HT-29 (cell line): Measurements from ENCODE around the gene ZNF558. TPM values are rescaled to one million over a fixed set of nuclear protein-coding genes. Genes with fewer than 3 reads are reported as not detected.

ENCODE experiments used
- DNase-seq: peaks from one replicate; pipeline ENCODE4 v3.0.0-alpha.2; 2015; ENCODE audit warnings: low spot score
- total RNA-seq: library from RNA; depleted of rRNA; stranded (reverse); fragments of >200 nt; shearing (Covaris generic); gene quantifications from 2 replicates; pipeline ENCODE4 v1.2.3, GENCODE V29; 2014; rRNA removed

The ZNF558 gene
- 9.4 and 14.8 TPM in 2 replicates for total RNA-seq

DNA sequence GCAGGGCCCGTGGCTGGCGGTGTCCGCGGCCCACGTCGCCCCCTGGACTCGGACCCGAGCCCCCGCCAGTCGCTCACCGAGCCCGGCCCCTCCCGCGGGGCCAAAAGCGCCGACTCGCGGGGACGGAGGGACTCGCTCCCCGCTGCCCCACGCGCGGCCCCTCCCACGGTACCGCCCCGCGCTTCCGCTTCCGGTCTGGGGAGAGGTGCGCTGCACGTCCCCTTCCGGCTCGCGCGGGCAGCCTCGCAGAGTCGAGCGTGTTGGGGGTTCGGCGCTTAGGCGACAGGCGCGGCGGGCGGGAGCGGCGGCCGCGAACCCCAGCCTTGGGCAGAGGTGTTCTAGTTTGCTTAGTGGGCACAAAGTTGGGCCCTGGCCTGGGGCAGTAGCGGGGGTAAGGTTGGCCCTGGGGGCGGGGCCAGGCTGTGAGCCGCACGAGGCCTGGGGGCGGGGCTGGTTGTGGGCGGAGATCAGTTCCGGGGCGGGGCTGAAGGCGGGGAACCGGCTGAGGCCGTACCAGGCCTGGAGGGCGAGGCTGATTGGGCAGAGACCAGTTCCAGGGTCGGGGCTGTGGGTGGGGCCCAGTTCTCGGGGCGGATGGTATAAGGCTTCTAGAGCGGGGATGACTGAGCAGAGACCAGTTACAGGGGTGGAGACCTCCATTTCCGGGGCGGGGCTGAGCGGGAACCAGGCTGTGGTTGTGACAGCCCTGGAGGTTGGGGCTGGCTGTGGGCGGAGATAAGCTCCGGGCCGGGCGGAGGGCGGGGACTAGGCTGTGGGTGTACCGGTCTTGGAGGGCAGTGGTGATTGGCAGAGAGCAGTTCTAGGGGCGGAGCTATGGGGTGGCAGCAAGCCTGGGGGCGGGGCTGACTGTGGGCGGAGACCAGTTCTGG, at the start of gene ZNF558, which contains the start of gene MBD3L1:
Gene ZNF558 (minus strand): TSS at position 173 of the 890 bp plus-strand sequence. CDS start 9,645 bp downstream, outside the sequence.
Gene MBD3L1 (plus strand): TSS at position 246 of the 890 bp plus-strand sequence. CDS start 10,302 bp downstream, outside the sequence.
- peak; percentile 90 for DNase-seq

DNA sequence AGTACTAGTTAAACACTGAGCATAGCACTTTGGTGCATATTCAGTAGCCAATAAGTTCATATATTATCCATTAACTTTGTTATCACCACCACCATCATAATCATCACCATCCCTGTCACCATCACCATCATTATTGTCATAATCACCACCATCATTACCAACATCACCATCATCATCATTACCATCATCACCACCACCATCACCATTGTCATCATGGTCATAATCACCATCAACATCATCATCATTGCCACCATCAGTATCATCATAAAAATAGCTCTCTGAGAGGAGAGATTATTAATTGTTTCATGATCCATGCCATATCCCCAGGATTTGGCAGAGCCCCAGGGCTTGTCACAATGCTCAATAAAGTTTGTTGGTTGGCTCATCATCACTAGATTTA, 49.4 kb upstream of the ZNF558 start:
- no peak for DNase-seq

DNA sequence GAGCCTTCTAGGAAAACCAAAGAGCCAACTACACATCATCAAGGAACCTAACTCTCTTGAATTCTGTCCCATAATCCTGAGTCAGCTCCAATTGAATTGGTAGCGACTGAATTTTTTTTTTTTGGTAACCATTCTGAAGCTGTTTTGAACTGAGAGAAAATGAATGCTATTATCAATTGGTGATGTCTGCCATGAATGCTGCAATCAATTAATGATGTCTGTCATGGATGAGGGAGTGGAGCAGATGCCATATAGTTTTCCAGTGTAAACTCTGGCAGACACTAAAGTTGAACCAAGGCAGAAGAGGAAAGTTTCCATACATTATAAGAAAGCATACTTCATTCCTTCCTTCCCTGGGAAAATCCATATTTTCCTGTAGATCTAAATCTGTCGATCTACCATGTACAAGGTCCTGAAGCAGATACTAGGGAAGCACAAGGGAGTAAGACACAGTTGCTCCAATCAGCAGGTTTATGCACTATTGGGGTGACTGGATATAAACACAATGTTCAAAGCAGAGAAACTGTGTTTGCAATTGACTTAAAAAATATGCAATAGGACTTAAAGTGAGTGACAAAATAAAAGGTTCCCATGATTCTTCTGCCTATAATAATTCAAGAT, 48.9 kb upstream of the ZNF558 start:
- DNase-seq = no peak

DNA sequence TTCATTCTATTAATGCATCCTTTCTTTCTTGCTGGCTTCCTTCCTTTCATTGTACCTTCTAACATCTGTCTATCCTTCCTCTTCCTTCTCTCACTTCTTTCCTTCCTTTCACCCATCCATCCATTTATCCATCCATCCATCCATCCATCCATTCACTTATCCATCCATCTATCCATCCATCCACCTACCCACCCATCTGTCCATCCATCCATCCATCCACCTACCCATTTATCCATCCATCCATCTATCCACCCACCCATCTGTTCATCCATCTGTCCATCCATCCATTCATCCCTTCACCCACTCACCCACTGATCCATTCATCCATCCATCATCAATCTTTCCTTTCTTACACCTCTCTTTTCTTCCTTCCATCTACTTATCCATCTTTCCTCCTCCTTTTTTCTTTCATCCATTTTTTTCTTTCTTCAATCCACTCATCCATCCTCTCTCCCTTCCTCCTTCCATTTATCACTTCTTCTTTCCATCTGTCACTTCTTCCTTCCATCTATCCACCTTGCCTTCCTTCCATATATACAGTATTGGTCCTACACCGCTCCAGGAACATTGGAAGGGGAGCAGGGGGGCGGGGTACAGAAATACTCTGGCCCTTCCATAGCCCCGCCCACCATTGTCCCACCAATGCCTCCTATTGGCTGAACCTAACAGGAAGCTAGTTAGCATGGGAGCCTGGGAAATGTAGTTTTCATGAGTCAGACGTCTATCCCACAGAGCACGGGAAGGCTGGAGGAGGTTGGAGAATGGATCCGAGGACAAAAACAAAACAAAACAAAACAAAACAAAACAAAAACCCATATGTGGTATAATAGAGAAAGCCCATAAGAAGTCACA, 46.0 kb upstream of the ZNF558 start:
- DNase-seq = peak; percentile 16

DNA sequence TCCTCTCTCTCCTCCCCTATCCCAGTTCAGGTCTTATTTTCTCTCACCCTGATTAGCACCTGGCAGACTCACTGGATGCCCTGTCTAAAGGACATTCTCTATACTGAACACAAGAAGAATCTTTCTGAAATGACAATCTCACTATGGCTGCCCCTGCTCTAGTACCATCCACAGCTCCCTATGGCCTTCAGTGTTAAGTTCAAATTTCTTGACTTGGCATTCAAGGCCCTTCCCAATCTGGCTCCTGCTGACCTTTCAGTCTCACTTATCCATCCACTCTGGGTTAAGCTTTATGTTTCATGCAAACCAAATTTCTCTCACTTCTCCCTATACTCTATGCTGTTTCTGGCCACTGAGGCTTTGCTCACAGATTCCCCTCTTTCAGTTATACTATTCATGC, 34.2 kb upstream of the ZNF558 start:
- no peak for DNase-seq

DNA sequence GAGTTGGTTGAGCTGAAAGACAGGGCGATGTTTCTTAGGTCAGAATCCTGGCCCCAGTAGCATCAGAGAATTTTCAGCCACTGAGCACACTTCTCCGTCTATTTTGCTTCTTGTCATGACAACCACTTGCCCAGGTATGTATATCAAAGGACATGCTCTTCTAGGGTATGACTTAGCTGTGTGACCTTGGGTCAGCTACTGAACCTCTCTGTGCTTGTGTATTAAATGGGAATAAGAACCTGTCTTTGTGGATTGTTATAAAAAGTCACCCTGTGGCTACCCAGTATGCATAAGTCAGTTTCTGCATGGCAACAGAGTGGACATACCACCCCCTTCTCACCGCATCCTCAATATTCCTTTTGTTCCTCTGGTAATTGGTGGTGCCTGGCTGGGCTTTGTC, 26.2 kb upstream of the ZNF558 start:
- DNase-seq = no peak

DNA sequence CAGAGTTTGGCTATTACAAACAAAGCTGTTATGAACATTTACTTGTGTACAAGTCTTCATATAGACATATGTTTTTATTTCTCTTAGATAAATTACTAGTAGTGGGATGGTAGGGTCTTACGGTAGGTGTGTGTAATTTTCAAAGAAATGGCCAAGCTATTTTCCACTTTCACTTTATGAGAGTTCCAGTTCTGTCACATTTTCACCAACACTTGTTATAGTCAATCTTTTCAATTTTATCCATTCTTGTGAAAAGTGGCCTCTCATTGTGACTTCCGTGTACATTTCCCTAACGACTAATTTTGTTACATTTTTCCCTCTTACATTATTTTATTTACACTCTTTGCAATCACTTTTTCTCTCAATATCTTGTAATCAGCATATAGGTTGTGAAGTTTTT, 18.4 kb upstream of the ZNF558 start:
- no peak for DNase-seq

DNA sequence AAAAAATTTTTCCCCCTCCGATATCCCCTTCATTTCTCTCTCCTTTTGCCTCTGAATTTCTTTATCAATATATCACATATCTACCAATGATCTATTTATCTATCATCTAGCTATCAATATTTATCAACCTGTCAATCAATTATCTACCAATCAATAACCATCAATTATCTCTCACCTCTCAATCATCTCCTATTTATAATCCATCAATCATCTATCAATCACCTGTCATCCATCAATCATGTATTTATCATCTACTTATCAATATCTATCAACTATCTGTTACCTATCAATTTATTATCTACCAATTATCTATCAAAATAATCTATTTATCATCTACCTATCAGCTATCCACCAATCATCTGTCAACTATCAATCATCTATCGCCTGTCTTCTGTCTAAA, 17.1 kb upstream of the ZNF558 start:
- no peak for DNase-seq

DNA sequence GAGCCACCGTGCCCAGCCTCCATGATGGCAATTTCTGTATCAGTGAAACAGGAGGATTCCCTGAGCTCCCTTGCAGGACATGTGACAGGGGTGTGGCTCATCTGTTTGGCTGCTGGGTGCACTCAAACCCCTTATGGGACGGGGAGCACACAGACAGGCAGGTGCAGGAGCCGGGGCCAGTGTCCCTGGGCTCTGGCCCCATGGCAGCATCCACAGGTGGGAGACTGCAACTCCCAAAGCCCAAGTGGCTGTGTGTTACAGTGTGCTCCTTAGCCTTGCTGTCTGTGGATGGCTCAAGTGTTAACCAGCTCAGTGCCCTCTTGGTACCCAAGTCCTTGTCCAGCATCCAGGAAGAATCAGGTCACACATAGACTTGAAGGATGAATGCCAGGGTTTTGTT, 14.7 kb upstream of the ZNF558 start:
- no peak for DNase-seq

DNA sequence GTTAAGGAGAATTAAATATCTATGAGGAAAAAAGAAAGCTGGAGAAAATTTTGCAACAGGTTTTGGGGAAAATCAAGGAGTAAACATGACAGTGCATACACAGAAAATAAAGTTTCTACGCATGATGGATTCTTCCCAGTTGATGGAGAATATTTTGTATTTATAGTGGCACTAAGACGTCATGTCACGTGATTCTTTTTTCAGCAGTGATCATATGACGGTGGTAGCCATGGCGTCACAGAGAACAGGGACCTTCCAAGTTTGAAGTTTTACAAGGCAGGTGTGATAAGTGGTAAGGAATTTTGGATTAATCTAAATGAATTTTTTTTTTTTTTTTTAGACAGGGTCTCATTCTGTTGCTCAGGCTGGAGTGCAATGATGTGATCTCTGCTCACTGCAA, 8.6 kb upstream of the ZNF558 start:
- DNase-seq = no peak

DNA sequence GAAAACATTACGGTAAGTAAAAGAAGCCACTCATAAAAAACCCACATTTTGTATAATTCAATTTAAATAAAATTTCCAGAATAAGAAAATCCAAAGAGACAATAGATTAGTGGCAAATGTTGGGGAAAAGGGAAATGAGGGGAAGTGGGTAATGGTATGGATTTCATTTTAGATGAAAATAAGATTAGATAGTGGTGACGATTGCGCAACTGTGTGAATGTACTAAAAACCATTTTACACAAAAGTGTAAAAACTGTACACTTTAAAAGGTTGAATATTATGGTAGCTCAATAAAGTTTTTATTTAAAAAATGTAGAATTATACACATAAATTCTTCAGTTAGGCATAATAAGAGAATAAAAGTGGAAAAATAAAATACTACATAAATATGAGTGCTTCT, 3.8 kb upstream of the ZNF558 start:
- no peak for DNase-seq

DNA sequence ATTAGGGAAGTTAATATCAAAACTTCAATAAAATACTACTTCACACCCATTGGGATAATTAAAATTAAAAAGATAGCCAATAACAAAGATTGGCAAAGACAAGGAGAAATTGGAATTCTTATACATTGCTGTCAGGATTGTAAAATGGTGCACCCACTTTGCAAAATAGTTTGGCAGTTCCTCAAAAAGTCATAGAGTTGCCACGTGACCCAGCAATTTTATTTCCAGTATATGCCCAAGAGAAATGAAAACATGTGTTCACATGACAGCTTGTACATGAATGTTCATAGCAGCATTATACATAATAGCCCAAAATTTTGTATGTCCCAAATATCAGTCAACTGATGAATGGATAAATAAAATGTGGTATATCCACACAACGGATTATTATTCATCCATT, 3.3 kb upstream of the ZNF558 start:
- DNase-seq = no peak

DNA sequence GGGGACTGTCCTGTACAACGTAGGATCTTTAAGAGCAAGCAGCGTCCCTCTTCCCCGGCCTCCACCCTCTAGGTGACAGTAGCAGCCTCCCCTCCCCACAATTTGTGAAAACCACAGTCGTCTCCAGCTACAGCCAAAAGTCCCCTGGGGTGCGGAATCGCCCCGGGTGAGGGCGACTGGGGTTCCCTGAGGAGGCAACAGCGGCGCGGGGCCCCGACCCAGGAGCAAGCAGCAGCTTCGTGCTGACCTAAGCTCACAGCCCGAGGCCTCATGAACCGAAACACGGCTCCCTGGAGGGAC, 322 bp downstream of the ZNF558 start:
- no peak for DNase-seq

DNA sequence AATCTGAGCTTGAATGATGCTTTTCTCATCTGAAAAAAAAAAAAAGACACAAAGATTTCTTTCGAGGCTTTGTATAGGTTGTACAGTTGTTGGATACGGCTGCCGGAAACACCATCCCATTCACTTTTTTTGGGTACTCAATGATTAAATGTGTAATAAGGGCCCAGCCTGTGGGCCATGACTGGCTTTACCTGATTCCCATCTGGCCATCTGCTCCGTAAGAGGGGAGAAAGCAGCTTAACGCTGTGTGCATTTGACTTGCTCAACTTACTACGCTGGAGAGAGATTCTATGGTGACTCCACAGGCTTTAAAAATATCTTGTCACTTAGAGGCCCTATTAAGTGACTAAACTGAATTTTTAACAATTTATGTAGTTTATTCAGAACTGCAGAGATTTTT, 731 bp downstream of the ZNF558 start:
- no peak for DNase-seq

DNA sequence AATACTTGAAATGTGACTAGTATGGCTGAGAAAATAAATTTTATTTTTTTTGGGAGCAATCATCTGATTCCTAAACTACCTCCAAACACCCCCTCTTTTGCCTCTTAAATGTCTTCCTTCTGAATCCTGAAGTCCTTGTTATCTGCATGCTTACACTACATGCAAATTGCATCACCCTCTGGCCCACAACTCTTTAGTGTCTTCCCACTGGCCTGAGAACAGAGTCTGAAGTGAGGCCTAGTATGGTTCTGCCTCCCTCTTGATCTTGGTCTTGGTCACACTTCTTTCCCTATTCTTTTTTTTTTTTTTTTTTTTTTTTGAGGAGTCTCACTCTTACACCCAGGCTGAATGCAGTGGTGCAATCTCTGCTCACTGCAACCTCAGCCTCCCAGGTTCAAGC, 4.8 kb downstream of the ZNF558 start:
- DNase-seq = no peak

DNA sequence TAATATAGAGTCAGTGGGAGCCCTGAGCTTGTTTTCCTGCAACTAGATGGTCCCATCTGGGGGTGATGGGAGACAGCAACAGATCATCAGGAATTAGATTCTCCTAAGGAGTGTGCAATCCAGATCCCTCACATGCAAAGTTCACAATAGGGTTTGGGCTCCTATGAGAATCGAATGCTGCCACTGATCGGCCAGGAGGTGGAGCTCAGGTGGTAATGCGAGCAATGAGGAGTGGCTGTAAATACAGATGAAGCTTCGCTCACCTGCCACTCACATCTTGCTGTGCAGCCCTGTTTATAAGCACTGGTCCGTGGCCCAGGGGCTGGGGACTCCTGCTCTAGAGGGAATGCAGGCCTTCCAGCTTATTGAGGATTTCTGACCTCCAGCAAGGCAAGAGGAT, 5.7 kb downstream of the ZNF558 start:
- DNase-seq = peak; percentile 42

DNA sequence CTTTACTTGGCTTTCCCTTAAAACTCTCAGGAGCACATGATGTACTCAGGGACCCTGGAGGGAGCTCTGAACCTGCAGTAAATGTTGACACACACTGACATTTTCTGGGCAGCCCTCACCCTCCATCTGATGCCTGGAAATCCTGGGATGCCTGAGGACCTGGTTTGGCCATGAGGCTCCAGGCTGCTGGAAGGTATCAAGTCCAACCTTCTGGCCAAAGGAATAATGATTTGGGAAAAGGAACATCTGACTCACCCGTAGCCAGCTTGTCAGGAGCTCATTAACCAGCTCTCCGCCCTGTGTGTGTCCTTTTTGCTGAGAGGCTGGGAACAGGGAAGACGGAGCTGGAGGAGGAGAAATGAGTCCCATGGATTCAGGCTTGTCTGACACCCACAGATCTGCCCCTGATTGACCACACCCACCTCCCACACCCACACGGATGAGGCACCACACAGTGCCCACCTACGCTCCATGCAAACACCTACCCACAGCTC, 10.3 kb downstream of the ZNF558 start:
- no peak for DNase-seq

DNA sequence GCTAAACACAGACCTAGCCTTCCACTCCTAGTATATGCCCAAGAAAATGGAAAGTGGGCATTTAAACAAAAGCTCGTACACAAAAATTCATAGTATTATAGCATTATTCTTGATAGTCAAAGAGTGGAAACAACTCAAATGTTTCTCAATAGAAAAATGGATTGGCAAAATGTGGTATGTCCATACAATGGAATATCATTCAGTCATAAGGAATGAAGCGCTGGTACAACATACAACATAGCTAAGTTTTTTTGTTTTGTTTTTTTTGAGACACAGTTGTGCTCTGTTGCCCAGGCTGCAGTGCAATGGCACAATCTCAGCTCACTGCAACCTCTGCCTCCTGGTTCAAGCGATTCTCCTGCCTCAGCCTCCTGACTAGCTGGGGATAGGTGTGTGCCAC, 11.9 kb downstream of the ZNF558 start:
- DNase-seq = no peak

DNA sequence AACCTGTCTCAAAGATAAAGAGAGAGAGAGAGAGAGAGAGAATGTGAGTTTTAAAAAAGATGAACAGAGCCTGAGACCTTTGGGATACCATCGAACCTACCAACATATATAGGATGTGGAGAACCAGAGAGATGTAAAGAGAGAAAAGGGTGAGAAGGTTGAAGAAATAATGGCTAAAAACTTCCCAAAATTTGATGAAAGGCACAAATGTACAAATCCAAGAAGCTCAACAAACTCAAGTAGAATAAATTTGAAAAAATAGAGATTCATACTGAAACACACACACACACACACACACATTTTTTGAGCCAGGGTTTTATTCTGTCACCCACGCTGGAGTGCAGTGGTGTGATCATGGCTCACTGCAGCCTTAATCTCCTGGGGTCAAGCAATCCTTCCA, 16.3 kb downstream of the ZNF558 start:
- no peak for DNase-seq

DNA sequence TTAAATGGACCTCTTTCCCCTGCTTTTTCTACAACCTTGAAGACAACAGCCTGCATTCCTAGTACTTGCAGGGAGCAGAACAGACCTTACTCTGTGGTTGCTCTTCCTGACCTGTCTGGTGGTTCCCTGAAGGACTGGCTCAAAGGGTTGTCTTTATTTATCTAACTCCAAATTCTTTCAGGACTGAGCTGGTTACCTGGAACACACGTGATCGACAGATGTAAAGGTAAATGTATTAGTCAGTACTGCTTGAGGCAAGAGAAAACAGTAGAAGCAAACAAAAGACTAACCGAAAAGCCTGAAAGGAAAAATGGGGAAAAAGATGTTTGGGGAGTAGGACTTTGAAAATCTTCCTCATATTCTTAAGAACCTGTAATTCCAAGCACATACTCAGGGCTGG, 17.9 kb downstream of the ZNF558 start:
- no peak for DNase-seq

DNA sequence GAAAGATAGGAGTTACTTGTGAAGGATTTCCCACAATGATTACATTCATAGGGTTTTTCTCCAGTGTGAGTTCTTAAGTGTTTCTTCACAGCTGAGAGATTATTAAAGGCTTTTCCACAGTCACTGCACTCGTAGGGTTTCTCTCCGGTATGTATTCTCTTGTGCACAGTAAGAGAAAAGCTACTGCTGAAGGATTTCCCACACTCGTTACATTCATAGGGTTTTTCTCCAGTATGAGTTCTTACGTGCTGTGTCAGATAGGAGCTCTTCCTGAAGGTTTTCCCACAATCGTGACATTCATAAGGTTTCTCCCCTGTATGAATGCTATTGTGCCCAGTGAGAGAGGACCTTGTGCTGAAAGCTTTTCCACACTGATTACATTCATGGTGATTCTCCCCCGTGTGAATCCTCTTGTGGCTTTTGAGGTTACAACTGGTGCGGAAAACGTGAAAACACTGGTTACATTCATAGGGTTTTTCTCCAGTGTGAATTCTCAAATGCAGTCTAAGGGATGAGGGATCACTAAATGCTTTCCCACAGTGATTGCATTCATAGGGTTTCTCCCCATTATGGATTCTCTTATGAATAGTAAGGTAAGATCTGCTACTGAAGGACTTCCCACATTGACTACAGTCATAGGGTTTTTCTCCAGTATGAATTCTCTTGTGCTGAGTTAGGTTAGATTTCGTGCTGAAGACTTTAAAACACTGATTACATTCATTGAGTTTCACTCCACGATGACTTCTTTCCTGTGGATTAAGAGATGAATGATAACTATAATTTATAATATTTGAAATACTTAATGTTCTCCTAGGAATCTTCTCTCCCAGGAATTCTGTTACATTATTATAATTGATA, 20.6 kb downstream of the ZNF558 start:
- no peak for DNase-seq
